Measurements from ENCODE around the gene RAB35.

Gene RAB35

DNA sequence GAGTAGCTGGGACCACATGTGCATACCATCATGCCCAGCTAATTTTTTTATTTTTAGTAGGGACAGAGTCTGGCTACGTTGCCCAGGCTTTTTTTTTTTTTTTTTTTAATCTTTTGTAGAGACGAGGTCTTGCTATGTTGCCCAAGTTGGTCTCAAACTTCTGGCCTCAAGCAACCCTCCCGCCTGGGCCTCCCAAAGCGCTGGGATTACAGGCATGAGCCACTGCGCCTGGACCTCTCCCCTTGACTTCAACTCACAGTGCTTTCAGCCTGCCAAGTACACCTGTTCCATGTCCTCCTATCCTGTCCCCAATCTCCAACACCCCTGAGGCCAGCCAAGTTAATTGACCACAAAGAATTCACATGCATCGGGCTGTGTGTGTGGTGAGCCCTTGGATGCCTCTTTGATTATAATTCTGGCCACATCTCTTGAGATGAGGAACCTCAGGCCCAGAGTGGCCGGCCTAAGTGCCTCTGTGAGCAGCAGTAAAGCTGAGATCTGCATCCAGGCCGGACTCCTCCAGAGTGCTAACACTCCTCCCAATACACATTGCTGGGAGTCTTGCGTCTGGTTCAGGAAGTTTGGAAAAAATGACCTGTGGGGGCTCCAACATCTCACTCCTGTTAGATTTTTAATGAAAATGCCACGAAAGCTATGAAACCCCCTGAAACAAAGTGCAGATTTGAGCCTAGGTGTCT lies 6.8 kb downstream of the RAB35 start:
- DNase-seq (ENCODE audit: low read depth in 1 of 2, low spot score in 1 of 2), result no peak

DNA sequence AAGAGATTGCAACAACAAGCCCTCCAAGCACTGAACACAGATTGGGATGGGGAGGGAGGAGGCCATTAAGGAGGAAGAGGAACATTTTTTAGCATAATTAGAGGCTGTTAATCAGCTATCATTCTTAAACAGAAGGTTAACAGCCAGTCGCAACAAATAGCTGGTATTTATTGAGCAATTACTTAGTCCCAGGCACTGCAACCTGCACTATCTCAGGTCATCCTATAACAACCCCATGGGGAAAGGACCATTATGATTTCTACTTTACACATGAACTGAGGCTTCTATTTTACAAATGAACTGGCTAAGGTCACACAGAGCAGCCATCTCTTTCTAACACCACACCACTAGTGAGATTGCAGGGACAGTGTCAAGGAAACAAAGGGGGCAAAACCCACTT lies 10.4 kb downstream of the RAB35 start:
- no peak for DNase-seq (ENCODE audit: low read depth in 1 of 2, low spot score in 1 of 2)

DNA sequence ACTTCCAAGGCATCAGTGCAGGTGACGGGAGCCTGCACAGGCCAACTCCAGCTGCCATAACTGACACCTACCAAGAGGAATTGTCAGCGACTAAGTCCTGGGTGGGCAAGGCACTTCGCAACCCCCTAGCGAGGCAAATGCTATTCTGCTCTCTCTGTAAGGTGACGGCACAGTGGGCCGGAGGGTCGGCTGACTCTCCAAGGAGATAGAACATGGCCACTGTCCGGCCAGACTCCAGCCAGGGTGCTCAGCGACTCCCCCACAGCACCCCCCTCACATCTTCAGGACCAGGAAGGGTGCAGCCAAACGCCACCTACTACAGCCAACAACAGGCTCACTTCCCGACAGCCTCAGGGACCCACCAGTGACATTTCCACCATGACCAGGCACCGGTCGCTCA lies 13.2 kb downstream of the RAB35 start:
- DNase-seq (ENCODE audit: low read depth in 1 of 2, low spot score in 1 of 2), result no peak

DNA sequence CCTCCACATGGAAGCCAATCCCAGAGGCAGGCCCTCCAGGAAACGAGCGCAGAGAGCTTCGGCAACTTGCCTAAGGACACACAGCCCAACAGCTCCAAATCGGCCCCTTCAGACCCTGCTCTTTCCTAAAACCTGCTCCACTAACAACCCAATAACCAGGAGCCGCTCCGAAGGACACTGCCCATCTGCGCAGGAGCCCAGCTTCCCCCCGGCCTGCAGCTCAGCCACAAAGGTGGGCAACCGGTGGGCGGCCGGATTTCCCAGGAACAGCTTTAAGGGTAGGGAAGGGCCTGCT lies 13.6 kb downstream of the RAB35 start:
- no peak for DNase-seq (ENCODE audit: low read depth in 1 of 2, low spot score in 1 of 2)

DNA sequence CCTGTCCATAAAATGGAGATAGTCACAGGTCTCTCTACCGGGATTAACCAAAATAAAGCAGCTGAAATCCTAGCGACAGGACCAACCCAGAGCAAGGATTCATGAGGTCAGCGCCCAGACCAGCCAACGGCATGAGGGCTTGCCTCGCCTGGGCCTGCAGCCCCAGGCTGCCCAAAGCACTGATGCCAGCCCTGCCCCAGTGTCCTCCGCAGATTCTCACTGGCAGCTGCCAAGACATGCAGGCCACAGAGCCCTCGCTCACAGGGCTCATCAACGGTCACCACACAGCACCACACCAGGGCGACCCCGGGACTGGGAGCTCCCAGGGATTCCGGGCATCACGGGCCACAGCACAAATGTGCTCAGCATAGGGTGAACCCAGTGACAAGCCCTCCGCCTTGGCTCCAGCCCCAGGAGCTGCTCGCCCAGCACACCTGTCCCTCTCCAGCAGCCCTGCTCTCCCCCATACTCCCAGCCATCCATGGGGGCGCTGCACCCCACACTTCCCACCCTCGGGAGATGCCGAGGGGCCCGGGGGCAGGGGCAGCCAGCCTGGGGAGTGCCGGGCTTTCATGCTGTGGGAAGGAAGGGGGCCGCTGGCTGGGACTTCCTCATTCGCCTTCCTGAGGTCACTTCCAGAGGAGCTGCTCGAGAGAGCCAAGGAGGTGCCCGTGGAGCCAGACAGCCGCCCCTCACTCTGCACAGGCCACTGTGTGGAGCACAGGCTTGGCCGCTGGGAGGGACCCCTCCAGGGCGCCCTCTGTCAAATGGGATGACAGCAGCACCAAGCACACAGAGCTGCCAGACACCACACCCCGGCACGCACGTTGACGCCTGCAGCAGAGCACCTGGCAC lies 14.1 kb downstream of the RAB35 start:
- no peak for DNase-seq (ENCODE audit: low read depth in 1 of 2, low spot score in 1 of 2)

DNA sequence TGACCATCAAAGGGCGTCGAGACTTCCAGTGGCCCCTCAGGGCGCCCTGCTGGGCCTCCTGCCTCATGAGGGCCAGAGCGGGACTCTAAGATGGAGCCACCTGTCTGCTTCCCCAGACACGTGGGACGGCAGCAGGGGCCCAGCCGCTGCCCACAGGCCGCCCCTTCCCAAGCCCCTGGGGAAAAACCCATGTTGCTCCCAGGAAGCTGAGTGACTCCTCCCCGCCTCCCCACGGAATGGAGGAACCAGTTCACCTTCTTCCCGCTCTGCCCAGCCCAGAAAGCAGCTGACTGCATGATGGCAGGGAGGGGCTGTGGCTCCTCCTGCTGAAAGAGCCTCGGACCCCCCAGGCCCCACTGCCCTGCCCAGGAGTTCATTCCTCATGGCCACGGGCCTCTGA lies 14.9 kb downstream of the RAB35 start:
- DNase-seq (ENCODE audit: low read depth in 1 of 2, low spot score in 1 of 2), result no peak

DNA sequence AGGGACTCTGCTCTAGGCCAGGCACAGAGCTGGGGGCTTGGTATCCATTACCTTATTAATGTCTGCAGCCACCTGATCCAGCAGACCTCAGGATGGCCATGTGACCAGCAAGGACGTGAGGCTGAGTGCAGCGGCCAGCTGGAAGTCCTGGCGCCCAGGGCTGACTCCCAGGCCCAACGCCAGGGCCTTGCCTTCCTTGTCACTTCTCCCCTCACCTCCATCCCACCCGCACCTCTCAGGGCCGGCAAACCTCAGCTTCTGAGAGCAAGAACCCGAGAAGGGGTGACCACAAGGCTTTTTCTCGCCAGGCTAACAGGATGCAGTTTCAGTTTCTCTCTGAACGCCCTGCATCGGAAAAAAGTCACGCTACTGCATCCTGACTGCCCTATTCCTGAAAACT lies 15.4 kb downstream of the RAB35 start:
- DNase-seq (ENCODE audit: low read depth in 1 of 2, low spot score in 1 of 2), result no peak

DNA sequence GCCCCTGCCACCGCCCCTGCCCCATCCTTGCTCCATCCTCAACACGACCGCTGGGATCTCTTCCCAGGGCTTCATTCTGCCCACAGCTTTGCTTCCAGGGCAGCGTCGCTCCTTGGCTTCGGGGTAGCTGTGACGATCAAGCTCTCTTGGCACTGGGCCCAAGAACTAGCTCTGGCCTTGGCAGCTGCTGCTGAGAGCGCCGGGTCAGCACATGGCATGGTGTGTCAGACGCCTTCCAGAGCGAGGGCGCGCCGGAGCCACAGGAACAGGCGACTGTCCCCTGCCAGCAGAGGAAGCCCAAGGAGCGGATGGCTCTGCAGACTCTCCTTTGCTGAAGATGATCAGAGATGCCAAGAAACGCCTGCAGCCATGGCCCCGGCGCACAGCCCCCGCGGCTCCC lies 15.9 kb downstream of the RAB35 start:
- DNase-seq (ENCODE audit: low read depth in 1 of 2, low spot score in 1 of 2), result no peak

DNA sequence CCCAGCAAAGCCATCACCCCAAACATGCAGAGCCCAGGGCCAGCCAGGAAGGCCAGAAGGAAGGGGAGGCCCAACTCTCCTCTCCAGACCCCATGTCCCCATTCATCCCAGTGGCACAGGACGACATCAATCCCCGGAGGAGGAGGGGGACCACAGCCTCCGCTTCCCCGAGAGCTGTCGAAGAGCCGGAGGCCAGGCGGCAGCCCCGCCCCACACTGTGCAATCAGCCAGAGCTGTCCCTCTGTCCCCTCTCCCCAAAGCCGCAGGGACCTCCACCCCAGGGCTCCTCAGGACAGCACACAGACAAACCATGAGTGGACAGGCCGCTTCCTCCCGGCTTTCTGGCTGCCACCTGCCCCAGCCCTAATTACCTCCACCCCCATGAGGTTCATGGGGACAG lies 16.8 kb downstream of the RAB35 start:
- no peak for DNase-seq (ENCODE audit: low read depth in 1 of 2, low spot score in 1 of 2)

DNA sequence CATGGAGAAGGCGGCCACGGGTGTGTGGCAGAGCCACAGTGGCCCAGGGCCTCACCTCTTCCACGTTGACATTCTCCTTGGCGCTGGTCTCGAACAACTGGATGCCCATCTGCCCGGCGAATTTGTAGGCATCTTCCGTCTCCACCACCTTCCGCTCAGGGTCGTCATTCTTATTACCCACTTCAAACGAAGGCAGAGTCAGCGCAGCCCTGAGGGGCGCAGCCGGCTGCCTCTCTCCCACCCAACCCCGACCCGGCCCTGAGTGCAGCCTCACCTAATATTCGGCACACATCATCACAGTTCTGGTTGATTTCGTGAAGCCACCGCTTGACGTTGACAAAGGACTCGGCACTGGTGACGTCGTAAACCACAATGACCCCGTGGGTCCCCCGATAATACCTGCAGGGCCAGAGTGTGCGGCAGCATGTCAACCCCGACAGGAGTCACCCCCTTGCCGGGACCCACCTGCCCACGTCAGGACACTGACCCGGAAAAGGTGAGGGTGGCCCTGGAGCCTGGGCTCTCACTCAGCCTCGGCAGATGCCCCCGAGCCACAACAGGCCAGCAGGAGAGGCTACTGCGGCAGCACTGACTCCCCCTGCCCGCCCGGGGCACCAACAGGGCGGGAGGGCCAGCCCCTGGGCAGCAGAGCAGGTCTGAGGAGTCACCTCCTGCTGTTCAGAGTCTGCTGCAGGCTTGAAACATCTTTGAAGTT lies 17.6 kb downstream of the RAB35 start:
- no peak for DNase-seq (ENCODE audit: low read depth in 1 of 2, low spot score in 1 of 2)

DNA sequence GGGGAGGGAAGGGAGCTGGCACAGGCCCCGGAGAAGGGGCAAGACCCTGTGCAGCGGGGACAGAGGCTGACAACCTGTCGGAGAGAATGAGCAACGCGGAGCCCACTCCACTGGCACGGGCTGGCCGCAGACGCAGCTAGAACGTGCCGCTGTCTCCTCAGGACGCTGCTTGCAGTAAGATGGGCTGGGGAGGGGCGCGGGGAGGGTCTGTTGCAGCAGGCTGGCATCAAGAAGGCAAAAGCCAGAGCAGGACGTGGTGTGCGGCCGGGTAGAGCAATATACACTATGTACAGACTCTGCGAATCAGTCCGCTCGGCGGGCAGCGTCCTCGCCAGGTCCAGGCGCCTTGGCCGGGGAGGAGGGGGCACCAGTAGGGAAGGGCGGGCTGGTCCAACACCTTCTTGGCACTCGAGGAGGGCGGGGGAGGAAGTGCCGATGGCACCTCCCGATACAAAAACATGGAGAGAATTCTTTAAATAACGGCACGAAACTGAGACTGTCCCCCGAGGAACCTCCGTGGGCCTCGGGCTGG lies 19.8 kb downstream of the RAB35 start:
- DNase-seq (ENCODE audit: low read depth in 1 of 2, low spot score in 1 of 2), result no peak

DNA sequence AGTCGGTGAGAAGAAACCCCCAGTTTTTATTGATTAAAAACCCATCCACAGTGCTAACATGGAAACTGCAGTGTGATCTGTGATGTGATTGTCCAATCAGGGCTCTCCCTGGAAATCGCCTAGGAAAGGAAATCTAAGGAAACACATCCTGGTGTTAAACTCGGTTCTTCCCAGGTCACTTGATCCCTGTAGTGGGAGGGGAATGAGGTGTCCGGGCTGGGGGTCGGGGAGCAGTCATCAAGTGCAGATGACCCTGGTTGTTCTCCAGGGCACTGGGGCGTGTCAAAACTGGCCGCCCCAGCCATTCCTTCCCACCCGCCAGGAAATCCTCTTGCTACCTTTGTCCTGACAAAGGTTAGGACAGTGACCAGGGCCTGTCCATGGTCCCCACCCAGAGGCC lies 20.8 kb downstream of the RAB35 start:
- DNase-seq (ENCODE audit: low read depth in 1 of 2, low spot score in 1 of 2), result no peak

DNA sequence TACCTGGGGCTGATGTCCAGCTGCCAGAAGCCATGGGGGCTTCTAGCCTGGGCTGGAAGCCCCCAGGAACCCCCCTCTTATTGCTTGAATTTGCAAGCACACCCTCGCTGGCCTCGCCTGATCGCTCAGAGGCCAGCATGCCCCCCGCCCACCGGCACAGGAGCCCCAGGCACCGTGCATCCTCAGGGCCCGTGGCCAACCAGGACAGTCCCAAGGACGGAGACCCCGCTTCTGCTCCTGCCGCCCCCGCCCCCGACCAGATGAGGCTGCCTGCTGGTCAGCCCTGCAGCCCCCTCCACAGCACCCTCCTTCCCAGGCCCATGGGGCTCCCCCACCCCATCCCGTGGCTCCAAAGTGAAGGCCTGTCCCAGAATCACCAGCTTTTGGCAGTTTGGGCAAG lies 21.2 kb downstream of the RAB35 start:
- DNase-seq (ENCODE audit: low read depth in 1 of 2, low spot score in 1 of 2), result no peak

DNA sequence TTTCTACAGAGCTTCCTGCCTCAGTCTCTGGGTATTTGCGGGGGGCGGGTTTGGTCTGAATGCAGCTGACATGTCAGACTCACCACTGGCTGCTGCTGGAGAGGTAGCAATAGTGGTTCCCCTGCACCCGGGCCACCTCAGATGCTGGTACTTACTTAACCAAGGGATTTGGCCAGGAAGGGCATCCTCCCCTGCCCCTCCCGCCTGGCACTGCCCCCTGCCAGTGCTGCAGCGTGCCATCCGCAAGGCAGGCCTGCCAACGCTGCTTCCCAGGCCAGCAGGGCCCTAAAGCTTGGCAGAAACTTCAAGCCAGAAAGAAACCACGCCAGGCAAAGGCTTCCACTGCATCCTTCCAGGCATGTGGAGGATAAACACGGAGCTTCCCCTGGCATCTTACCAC lies 22.1 kb downstream of the RAB35 start:
- DNase-seq (ENCODE audit: low read depth in 1 of 2, low spot score in 1 of 2), result no peak

DNA sequence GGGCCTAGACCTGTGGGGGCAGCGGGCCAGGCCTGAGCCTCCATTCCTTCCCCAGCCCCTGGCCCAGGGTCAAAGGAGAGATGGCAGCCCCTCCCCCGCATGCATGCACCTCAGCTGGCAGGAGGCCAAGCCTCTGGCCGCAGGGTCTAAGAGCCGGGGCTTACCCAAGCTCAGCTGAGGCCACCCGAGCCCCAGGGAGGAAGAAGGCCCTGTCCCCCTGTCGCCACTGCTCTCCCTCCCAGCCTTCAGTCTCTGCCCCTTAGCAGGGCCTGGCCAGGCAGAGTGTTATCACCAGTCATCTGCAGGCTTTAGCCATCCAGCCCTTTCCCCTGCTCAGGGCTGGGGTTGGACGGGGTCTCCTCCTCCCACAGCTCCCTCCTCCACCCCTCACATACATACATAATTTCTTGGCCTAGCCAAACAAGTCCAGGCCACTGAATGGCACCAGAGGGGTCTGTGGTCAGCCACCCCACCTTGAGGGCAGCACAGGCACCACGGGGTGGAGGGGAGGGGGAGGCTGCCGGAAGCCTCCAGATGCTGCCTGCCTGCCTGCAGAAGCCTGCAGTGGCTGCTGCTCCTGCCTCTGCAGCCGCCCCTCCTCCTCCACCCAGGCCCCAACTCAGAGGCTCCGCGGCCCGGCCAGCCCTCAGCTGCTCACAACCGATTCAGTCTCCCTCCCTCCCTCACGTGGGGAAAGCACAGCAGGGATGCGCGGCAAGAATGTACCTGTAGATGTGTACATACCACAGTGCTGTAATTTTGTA lies 22.8 kb downstream of the RAB35 start:
- DNase-seq (ENCODE audit: low read depth in 1 of 2, low spot score in 1 of 2), result no peak

DNA sequence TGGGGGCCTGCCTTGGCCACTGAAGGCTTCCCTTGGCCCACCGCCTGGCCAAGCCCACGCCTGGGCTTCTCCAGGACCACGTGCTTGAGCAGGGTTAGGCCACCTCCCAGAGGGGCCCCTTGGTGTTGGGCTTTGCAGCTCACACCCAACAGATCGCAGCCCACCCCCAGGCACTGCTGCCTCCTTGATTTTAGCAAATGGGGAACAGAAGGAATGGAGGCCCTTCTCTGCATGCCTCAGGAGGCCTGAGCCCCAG lies 23.3 kb downstream of the RAB35 start:
- no peak for DNase-seq (ENCODE audit: low read depth in 1 of 2, low spot score in 1 of 2)

DNA sequence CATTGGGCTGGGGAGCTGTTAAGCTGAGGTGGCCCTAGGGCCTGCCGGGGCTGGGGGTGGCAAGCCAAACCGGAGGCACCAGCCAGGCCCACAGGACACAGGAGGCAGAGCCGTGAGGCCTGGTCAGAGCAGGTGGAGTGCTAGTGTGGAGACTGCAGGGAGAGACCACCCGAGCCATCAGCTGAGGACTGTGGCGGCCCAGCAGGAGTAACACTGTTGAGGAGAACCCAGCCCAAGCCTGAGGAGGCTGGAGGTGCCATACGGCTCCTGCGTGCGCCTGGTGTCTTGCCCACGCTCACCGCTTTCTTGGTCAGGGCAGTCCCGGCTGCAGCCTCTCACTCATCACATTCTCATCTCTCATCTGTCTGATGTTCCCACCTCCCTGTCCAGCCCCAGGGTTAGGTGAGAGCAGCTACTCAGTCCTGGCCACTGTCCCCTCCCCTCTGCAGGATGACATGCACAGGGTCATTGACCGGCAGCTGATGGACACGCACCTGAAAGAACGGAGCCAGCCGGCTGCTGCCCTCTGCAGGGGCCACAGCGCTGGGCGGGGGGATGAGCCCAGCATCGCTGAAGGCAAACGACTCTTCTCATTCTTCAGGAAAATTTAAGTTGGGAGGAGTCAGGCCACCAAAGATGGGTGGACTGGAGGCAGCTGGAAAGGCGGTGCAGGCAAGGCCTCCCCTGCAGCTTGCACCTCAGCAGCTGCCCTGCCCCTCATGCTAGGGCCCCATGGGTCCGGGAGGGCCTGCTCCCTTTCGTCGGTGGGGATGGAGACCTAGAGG lies 23.8 kb downstream of the RAB35 start:
- no peak for DNase-seq (ENCODE audit: low read depth in 1 of 2, low spot score in 1 of 2)

DNA sequence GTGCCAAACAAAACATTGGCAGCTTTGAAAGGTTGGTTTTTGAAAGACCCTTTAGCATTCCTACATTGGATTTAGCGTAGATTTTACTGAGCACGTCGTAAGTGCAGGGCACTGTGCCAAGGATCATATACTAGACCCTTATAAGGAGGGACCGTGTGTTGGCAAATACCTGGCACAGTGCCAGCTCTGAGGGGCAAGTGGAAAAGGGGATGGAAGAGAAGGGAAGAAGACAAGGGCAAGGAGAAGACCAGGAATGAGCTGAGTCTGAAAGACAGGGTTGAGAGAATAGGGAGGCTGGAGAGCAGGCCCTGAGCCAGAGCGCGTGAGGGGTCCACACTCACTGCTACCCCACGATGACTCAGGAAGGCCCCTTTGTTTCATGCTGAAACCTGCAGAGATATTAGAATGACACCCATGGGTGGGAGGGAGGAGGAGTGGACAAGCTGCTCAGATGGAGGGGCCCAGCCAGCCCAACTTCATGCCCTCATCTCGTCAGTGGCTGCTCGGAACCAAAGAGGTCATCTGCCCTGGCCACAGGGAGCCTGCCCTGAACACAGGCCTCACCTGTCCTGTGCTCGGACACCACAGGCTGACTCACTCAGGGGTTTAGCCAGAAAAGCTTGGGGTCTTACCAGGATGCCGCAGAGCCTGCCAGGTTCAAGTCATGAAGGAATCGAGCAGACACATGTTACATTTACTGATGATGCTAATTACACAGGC lies 25.0 kb downstream of the RAB35 start:
- DNase-seq (ENCODE audit: low read depth in 1 of 2, low spot score in 1 of 2), result no peak

DNA sequence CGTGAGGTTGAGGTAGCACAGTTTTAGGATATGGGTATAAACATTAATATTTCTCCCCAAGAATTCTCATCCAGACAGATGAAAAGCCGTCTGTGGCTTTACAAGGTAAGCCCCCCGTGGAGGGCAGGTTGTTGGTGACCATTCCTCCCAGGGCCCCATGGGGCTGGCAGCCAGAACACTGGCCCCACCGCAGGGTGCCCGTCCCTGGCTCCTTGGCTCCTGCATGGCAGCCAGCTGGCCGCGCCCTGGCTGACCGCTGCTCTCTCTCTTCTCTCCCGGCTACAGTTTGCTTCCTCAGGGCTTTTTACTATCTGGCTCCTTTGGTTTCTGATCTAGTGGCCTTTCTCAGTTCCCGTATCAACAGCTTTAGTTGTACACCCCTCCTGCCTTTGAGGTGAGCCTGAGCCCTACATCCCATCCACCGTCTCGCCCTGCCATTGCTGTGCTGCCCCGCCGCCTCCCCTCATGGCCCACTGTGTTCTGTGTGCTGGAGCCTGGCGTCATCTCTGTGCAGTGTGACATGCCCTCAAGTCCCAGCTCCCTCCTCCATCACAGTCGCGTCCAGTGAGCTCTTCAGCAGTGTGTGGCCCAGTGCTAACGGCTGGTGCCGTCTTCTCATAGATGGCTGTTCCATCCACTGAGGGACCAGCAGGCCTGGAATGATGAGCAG lies 25.8 kb downstream of the RAB35 start:
- no peak for DNase-seq (ENCODE audit: low read depth in 1 of 2, low spot score in 1 of 2)

DNA sequence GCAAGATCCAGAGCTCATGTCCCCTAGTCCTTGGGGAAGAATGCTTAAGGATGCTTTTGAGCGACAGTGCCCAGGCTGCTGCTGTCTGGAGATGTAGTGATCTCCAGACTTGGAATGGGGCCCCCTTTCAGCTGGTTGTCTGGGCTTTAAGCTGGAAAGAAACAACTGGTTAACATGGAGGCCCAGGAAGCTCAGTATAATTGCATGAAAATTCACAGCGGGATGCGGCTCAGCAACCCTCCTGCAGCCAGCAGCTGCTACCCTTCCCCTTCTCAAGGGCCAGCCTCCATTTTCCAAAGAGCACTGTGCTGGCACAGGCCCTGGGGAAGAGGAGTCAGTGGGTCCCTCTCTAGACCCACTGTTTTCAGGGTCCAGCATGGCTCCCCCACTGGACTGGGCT lies 26.3 kb downstream of the RAB35 start:
- no peak for DNase-seq (ENCODE audit: low read depth in 1 of 2, low spot score in 1 of 2)
